GM21576 (cell line): ENCODE data around the gene AGPS.
A peak's percentile ranks its signal among the peaks of the same experiment; 100 is the strongest.
"Not testable (repeated sequence)": the region's sequence is repeated elsewhere in the genome, so short reads cannot be mapped to it uniquely, and the experiment has no call there.

Source experiments
- ATAC-seq: cut with Tn5 transposase; IDR thresholded peaks from one replicate; pipeline ENCODE4 v1.9.1; 2021; ENCODE audit warnings: mild to moderate bottlenecking, moderate library complexity; ENCODE audit not compliant: unreplicated experiment

Gene AGPS

GRCh38 chr2:177392373-177393202 lies at the start of gene AGPS:
AGPS (plus strand) TSS chr2:177392773; CDS start chr2:177392790, 17 bp downstream.
- ATAC-seq = peak; percentile 89

GRCh38 chr2:177343773-177344172 lies 48.8 kb upstream of the AGPS start:
- ATAC-seq = no peak

- no peak for ATAC-seq
Measured at GRCh38 chr2:177344316-177344715, 48.3 kb upstream of the AGPS start.

- ATAC-seq = no peak
Measured at GRCh38 chr2:177346192-177346591, 46.4 kb upstream of the AGPS start.

GRCh38 chr2:177347570-177347969 lies 45.0 kb upstream of the AGPS start:
- no peak for ATAC-seq

- ATAC-seq = no peak
Measured at GRCh38 chr2:177348118-177348654, 44.4 kb upstream of the AGPS start.

- no peak for ATAC-seq
Measured at GRCh38 chr2:177348733-177349693, 43.6 kb upstream of the AGPS start.

GRCh38 chr2:177350624-177351023 lies 41.9 kb upstream of the AGPS start:
- ATAC-seq = not testable (repeated sequence)

GRCh38 chr2:177351121-177351520 lies 41.5 kb upstream of the AGPS start:
- not testable (repeated sequence) for ATAC-seq

- no peak for ATAC-seq
Measured at GRCh38 chr2:177352441-177353186, 40.0 kb upstream of the AGPS start.

- no peak for ATAC-seq
Measured at GRCh38 chr2:177353187-177353478, 39.4 kb upstream of the AGPS start.

- not testable (repeated sequence) for ATAC-seq
Measured at GRCh38 chr2:177354541-177354940, 38.0 kb upstream of the AGPS start.

GRCh38 chr2:177355874-177356273 lies 36.7 kb upstream of the AGPS start:
- ATAC-seq = no peak

GRCh38 chr2:177359836-177360595 lies 32.6 kb upstream of the AGPS start:
- no peak for ATAC-seq

- no peak for ATAC-seq
Measured at GRCh38 chr2:177362499-177362898, 30.1 kb upstream of the AGPS start.

- ATAC-seq = no peak
Measured at GRCh38 chr2:177363332-177363731, 29.2 kb upstream of the AGPS start.

GRCh38 chr2:177365764-177366163 lies 26.8 kb upstream of the AGPS start:
- not testable (repeated sequence) for ATAC-seq

GRCh38 chr2:177368023-177368422 lies 24.6 kb upstream of the AGPS start:
- ATAC-seq = not testable (repeated sequence)

GRCh38 chr2:177379354-177379753 lies 13.2 kb upstream of the AGPS start:
- no peak for ATAC-seq

GRCh38 chr2:177380181-177380580 lies 12.4 kb upstream of the AGPS start:
- no peak for ATAC-seq
